GM21526 (cell line): ENCODE results near the gene EPRS1.

Experiments used
- ATAC-seq: cut with Tn5 transposase; IDR thresholded peaks from one replicate; pipeline ENCODE4 v1.9.1; 2021; ENCODE audit warnings: moderate library complexity; ENCODE audit not compliant: unreplicated experiment, low FRiP score

Gene EPRS1

DNA sequence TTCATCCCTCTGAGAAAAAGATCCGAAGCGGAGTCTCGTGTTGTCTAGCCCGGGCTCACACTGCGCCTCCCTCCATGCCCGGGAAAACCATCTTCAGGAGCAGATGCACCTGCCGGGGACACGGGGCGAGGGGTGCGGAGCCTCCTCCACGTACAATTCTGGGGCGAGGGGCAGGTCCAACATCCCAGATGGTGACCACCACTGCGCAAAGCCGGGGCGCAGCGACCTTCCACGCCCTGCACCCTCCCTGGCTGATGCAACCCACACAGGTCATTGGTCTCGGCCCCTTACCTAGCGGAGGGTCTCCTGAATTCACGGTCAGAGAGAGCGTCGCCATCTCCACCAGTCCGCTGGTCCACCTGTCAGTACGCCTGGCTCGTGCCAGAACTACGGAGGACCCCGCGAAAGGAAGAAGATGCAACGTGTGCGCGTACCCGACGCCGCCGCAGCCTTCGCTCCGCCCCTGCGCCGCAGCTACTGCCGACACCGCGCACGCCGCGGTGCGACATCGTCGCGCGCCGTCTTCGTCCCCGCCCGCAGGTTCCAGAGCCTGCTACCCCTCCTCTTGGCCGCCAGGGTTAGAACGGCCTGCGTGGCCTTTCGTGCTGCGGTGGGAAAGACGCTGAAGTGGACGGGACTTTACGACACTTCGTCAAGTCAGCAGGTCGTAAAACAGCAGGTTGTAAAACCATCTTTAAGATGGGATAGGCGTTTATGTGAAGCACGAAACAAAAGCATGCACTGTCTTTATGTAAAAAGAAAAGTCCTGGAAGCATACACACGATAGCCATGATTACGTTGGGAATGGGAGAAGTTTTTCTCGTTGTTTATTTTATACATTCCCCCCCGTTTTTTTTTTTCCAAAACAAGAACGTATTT is at the start of gene EPRS1:
EPRS1 (minus strand) TSS at position 454 of the 879 bp plus-strand sequence; CDS start at position 337, 117 bp downstream.
- peak; percentile 99 for ATAC-seq

DNA sequence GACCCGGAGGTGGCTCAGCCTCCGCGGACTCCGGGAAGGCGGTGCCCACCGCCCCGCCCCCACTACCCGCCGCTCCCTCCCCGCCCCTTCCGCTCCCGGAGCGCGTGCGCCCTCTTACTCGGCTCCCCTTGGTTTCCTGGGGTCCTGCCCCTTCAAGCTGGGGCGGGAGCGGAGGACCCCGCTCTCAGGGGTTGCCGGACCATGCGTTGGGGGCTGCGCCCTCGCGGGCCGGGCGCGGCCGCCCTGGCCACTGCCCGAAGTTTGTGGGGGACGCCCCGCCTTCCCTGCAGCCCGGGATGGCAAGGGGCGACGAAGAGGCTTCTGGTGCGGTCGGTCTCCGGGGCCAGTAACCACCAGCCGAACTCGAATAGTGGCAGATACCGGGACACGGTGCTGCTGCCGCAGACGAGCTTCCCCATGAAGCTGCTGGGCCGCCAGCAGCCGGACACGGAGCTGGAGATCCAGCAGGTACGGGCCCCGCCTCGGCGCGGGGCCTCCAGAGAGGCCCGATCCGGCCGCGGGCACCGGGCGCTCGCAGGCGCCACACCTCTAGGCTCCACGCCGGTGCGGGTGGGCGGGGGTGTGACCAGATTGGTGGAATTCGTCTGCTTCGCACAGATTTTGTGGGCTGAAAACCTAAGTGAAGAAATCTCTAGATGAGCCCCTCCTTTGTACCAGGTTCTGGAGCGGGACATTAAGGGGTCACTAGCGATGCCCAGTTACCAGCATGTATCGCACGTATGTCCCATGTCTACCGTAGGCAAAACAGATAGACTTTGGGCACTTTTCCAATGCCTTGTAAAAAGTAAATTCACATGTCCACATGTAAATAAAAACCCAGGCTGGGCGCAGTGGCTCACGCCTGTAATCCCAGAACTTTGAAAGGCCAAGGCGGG is 48.0 kb upstream of the EPRS1 start, which contains the start of gene IARS2:
IARS2 (plus strand) TSS at position 117 of the 896 bp plus-strand sequence; CDS start at position 202, 85 bp downstream.
- ATAC-seq = peak; percentile 50

DNA sequence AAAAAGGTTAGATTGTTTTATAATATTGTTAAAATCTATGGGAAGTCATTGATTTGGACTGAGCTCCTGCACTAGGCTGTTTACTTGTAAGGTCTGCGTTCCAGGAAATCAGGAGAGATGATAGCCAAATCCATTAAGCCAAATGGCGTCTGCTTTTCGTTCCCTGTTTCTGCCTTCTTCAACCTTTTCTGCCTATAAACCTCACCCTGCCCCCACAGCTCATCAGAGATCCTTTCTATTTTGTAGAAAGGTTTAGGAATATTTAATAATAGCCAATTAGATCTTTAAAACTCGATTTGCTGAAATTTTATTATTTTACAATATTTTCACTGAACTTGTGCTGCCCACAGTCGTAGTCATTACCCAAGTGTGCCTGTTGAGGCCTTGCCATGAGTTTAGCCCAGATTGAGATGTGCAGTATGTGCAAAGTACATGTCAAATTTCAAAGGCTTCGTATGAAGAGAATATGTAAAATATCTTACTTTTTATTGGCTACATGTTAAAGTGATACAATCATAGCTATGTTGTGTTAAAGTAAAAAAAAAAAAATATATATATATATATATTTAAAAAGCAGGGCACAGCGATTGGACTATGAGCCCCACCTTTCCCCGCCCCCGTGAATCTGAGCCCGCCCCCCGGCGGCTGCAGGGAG is 47.2 kb upstream of the EPRS1 start:
- peak; percentile 3 for ATAC-seq

DNA sequence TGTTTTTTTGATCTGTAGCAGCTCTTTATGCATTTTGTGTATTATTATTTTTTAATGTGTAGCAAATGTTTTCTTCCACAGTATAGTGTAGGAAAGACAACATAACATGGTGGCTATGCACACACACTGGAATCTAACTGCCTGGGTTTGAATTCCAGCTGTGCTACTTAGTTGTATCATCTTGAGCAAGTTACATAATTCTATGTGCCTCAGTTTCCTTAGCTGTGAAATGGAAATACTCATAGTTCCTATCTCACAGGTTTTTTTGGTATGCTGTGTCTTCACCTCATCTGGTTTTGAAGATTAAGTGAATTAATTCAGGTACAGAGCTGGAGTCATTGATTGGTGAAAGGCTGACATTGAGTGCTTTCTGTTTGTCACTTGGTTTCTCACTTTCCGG is 46.4 kb upstream of the EPRS1 start:
- ATAC-seq = no peak

DNA sequence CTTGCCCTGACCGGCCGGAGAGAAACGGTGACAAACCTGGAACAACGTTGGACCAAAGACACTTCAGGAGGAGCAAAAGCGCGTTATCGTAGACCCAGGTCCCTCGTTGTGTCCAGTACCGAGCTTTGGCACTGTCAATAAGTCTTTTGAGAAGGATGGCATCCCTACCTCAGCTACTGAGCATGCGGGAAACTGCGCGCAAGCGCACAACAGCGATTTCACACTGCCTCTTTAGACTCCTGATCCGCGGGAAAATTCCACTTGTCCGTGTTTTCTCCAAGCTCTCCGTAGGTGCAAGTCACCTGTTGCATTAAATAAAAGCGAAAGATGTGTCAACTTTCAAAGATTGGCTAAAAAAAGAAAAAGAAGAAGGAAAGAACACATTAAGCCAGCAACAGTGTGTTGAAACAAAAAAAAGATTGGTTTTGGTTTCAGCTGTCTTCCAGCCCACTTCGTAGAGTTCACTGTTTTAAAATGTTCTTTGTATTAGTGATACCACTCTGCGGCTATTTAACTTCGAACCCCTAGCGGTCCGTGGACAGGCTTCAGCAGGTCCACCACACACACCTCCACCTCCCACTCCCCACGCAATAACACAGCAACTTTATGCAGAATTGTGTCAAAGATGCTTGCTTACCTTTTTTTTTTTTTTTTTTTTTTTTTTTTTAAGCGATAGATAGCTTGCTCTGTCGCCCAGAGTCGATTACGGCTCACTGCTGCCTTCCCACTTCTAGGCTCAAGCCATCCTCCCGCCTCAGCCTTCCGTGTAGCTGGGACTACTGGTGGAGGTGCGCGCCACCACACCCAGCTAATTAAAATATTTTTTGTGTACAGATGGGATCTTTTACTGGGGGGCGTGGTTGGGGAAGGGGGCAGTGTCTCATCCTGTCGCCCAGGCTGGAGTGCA is 43.6 kb upstream of the EPRS1 start, which contains the start of gene BPNT1:
BPNT1 (minus strand) TSS at position 139 of the 907 bp plus-strand sequence. CDS start 9,942 bp downstream, outside the sequence.
- ATAC-seq = peak; percentile 61

DNA sequence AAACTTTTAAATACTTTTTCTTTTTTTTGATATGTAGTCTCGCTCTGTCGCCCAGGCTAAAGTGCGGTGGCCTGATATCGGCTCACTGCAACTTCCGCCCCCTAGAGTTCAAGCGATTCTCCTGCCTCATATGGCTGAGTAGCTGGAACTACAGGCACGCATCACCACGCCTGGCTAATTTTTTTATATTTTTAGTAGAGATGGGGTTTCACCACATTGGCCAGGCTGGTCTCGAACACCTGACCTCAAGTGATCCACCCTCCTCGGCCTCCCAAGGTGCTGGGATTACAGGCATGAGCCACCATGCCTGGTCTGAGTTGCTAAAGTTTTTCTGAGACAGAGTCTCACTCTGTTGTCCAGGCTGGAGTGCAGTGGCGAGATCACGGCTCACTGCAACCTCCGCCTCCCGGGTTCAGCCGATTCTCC is 40.0 kb upstream of the EPRS1 start:
- ATAC-seq = peak; percentile 52

DNA sequence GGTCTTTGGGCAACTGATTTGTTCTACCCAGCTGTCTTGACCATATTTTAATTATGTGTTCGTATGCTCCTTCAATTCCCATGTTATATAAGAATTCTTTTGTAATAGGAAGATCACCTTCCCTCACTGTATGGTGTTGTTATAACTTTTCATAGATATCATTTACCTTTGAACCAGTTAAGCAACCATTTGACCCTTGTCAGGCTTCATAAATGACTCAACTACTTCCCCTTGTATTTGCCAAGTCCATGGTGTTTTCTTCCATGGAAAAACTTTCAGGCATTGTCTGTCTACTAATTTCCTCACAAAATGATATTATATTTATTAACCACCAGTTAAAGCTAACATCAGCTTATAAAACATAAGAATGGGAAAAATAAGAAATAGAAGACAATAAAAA is 38.2 kb upstream of the EPRS1 start:
- no peak for ATAC-seq

DNA sequence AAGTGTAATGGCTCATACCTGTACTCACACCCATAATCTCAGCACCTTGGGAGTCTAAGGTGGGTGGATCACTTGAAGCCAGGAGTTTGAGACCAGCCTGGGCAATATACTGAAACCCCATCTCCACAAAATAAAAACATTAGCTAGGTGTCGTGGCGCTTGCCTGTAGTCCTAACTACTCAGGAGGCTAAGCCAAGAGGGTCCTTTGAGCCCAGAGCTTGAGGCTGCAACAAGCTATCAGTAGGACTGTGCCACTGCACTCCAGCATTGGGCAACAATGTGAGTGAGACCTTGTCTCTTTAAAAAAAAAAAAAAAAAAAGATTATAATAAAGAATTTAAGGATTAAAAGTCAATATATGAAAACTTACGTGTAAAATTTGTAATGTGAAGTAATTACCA is 31.6 kb upstream of the EPRS1 start:
- no peak for ATAC-seq

DNA sequence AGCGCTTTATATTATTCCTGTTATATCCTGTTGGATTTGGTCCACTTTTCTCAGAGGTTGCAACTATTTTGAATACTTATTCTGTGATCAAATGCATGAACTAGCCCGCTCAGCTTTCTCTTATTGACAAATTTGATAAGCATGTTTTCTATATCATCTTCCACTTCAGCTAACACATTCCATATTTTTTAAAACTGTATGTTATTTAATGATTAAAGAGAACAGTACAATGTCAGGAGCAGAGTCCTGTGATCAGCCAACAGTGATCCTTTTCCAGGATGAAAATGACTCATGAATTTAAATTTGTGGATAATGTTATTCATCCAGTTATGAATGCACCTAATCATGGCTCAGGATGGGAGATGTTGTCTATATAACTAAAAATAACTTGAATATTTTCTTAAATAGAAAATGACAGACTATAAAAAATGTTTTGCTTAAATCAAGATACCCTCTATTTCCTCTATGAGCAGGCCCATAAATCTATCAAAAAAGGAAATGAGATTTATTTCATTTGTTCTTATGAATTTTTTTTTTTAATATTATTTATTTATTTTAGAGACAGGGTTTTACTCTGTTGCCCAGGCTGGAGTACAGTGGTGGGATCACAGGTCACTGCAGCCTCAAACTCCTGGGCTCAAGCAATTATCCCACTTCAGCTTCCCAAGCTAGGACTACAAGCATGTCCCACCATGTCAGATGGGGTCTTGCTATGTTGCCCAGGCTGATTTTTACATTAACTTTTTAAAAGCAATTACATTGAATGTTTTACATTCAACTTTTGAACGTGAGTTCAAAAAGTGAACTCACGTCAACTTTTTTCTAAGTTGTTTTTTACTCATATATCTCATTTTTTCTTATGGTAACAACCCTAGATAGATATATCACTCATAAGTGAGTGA is 30.8 kb upstream of the EPRS1 start:
- ATAC-seq = no peak

DNA sequence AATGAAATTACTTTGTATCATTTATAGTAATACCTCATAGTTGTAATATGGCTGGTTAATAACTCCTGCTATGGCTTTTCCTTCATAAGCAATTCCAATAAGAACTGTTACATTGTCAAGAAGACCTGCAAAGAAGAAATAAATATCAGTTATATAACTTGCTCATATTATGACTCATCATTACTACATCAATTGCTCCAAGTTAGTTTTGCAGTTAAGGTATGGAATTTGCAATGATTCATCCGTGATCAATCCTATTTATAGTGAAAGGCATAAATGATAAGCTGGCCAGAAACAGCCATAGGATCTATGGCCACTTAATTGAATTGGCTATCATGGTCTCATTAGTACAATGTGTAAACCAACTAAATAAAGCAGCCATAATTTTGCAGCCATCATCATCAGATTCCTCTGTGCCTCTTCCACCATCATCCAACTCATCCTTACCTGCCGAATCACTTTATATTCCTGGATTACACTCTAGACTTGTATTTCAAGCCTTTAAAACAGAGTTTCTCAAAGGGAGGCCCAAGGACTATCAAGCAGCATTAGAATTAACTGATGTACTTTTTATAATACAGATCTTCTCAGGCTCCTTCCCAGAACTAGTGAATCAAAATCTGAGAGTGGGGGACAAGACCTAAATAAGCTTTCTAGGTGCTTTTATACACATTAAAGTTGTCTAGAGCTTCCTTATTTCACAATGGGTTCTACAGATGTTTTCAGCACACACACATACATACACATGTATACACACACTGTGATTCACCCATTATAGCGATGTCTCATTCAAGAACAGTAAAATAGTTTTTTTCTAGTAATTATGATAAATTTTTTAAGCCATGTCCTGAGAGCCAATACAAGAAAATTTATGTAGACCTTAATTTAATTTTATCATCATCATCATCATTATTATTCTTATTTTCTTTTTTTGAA is 21.2 kb upstream of the EPRS1 start:
- ATAC-seq = no peak

DNA sequence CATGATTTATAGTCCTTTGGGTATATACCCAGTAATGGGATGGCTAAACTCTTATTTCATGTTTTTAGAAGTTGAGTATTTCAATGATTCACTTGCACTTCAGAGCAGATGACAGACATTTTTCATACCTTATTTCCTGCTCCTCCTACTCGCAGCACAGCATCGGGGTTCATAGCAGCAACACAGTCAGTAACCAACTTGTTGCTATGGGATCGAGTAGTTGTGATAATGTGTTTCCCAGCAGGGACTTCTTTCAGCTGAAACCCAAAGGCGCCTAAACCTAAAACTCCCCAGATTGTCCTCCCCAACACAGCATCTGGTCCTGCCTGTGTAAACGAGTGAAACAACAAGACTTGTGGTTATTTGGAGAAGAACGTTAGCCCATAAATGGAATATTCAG is 16.3 kb upstream of the EPRS1 start:
- ATAC-seq = no peak

DNA sequence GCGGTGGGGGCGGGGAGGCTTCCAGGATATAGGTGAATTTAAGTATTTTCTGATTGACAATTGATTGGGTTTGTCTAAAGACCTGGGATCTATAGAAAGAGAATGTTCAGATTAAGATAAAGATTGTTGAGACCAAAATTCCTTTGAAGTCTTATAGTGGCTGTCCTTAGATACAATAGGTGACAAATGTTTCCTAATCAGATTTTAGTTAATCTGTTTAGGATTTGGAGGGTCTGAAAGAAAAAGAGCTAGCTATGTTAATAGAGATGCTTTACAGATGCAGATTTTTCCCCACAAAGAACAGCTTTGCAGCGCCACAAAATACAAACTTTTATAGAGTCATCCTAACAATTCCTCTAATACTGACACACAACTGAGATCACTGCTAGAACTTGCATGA is 14.6 kb upstream of the EPRS1 start:
- ATAC-seq = no peak

DNA sequence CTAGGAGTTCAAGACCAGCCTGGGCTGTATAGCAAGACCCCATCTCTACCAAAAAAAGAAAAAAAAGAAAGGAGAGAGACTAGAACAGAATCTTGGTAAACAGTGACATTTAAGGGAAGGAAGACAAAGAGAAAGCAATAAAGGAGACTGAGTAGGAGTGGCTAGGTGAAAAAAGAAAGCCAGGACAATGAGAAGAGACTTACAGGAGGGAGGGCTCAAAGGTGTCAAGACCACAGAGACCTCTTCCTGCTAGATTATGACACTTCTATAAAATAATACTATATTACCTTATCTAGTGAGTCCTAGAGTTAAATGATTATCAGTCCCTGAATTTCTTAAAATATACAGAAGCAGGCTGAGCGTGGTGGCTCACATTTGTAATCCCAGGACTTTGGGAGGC is 10.1 kb upstream of the EPRS1 start:
- no peak for ATAC-seq

DNA sequence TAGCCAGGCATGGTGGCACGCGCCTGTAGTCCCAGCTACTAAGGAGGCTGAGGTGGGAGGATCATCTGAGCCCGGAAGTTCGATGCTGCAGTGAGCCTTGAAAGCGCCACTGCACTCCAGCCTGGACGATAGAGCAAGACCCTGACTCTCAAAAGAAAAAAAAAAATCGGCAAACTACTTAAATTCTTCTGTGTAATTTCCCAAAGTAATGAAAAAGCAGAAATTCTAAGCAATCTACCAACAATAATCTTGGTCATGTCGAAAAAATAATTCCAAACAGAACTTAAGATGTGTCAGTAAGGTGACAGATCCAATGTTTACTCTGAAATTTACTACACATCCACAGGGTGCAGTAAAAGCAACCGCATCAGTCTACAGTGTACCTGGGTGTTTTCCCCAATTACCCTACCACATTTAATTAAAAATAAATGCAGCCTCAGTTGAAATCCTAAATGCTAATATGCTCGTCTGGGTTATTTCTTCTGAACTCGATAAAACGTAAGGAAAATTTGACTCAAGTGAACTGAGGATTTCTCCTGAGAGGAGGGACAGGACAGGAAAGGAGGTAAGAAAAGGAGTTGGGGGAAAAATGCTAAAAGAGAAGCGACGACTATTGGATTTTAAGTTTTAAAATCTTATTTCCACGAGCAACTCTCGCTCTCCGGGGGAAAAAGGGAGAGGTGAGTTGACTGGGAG is 801 bp downstream of the EPRS1 start:
- ATAC-seq = no peak

DNA sequence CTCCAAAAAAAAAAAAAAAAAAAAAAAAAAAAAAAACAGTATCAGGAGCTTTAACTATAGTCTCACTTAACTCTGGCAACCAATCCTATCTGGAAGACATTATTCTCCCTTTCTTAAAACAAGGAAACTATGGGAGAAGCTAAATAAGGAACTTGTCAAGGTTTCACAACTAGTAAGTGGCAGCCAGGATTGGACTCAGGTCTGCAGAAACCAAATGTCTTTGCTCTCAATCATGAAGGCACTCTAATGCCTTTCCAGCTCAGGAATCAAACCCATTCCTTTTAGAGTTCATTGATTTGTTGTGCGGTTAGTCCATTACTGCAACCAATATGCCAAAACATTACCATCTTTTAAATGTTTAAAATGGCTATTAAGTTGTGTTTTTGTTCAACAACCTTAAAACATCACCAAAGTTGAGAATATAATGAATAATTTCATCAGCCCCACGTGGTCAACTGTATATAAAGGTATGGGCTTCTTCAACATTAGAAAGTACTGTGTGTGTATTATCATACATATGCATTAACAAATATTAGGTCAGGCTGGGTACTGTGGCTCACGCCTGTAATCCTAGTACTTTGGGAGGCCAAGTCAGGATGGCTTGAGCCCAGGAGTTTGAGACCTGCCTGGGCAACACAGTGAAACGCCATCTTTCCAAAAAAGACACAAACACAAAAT is 1.5 kb downstream of the EPRS1 start:
- no peak for ATAC-seq

DNA sequence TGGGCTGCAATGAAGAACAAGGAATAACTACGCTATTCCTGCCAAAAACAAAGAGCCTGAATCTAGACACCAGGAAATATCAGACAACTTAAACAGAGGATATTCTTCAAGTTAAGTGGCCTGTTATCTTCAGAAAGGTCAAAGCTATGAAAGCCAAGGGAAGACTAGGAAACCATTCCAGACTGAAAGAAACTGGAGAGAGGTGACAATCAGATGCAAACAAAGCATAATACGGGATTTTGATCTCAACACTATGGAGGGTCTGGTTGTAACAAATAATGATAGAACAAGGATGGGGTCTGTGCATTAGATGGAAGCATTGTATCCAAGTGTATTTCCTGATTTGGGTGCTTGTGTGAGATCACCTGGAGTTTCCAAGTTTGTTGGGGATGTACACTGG is 2.7 kb downstream of the EPRS1 start:
- no peak for ATAC-seq
